ENCODE data around the gene SFRP5.

The SFRP5 gene

DNA sequence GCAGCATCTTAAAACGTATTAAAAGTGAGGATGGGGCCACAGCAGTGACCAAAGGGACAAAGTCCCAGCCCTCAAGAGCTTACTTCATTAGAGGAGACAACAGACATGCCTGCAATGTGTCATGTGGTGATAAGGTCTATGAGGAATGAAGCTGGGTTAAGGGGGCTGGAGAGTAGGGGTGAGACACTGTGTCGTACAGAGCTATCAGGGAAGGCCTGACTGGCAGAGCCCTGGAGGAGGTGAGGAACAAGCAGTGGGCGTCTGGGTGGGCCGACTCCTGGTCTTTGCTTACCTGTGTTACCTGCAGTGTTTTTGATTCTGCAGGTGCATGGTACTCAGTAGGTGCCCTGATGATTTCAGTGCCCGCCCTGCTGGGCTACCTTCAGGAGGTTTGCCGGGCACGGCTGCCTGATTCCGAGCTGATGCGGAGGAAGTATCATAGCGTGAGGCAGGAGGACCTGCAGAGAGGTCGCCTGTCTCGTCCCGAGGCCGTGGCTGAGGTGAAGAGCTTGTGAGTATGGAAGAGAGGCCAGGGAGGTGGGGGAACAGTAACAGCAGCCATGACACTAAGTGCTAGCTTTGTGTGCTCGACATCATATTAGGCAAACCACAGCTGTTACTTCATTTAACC, 27.3 kb downstream of the SFRP5 start:
- TF ChIP-seq, protein P1, sequence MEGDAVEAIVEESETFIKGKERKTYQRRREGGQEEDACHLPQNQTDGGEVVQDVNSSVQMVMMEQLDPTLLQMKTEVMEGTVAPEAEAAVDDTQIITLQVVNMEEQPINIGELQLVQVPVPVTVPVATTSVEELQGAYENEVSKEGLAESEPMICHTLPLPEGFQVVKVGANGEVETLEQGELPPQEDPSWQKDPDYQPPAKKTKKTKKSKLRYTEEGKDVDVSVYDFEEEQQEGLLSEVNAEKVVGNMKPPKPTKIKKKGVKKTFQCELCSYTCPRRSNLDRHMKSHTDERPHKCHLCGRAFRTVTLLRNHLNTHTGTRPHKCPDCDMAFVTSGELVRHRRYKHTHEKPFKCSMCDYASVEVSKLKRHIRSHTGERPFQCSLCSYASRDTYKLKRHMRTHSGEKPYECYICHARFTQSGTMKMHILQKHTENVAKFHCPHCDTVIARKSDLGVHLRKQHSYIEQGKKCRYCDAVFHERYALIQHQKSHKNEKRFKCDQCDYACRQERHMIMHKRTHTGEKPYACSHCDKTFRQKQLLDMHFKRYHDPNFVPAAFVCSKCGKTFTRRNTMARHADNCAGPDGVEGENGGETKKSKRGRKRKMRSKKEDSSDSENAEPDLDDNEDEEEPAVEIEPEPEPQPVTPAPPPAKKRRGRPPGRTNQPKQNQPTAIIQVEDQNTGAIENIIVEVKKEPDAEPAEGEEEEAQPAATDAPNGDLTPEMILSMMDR (IDR thresholded peaks at IDR 0.05; ENCODE audit: low read depth, low read length, missing control alignments) = no peak
- in situ Hi-C loops (cut with HindIII; ENCODE audit: low sequenced_read_pairs) = no loop called here
- no peak for DNase-seq (ENCODE audit: low read depth)
- H3K4me3 ChIP-seq (ENCODE audit: low read depth, low read length) = no peak overlapping the region

- in situ Hi-C loops (cut with HindIII; ENCODE audit: low sequenced_read_pairs) = no loop called here
- no peak for DNase-seq (ENCODE audit: low read depth)
- TF ChIP-seq, protein P1 (IDR thresholded peaks at IDR 0.05; ENCODE audit: low read depth, low read length, missing control alignments) = no peak
- no peak overlapping the region for H3K4me3 ChIP-seq (ENCODE audit: low read depth, low read length)
These were observed 28.4 kb downstream of the SFRP5 start for GRCh38 chr10:97743169-97743943.

- TF ChIP-seq, protein P1 (IDR thresholded peaks at IDR 0.05; ENCODE audit: low read depth, low read length, missing control alignments) = no peak
- in situ Hi-C loops (cut with HindIII; ENCODE audit: low sequenced_read_pairs) = no loop called here
- H3K4me3 ChIP-seq (ENCODE audit: low read depth, low read length) = no peak overlapping the region
- no peak for DNase-seq (ENCODE audit: low read depth)
These were observed 31.2 kb downstream of the SFRP5 start for GRCh38 chr10:97740613-97741012.

DNA sequence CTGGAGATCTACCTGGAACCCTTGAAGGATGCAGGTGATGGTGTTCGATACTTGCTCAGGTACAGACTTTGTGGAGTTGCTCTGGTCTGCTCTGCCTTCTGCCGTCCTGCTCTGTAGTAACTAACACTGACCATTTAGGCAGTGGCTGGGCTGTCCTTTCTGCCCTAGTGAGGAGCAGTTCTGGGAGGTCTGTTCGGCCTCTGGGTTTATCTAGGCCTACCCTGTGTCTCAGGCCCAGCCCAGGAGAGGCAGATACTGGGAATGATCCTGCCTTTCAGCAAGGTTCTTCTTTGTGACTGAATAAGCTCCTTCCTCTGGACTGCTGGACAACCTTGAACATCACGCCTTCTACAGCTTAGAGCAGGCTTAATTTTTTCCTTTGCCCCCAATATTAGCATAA, 33.2 kb downstream of the SFRP5 start:
- in situ Hi-C loops (cut with HindIII; ENCODE audit: low sequenced_read_pairs) = no loop called here
- peak overlapping the region; percentile 98 for H3K4me3 ChIP-seq (ENCODE audit: low read depth, low read length)
- TF ChIP-seq, protein P1 (IDR thresholded peaks at IDR 0.05; ENCODE audit: low read depth, low read length, missing control alignments) = no peak
- DNase-seq (ENCODE audit: low read depth) = no peak

DNA sequence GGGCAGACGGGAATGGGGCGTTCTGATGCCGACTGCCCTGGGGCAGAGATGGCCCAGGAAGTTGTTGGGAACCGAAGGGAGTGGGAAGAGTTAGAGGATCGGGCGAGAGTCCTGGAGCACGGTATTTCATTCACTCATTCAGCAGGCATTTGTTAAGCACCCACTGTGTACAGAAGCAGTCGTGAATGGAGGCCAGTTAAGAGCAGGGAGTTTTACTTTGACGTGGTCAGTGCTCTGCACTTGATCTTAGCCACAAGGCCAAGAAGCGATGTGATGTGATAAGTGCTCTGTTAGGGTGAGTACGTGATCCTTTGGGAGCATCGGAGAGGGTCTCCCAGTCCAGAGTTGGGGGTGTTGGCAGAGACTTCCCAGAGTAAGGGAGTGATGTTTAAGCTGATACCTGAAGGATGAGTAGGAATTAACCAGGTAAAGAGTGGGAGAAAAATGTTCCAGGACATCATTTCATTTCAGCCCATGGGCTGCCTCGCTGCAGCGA, 34.0 kb downstream of the SFRP5 start:
- TF ChIP-seq, protein P1 (IDR thresholded peaks at IDR 0.05; ENCODE audit: low read depth, low read length, missing control alignments) = no peak
- H3K4me3 ChIP-seq (ENCODE audit: low read depth, low read length) = peak overlapping the region; percentile 98
- DNase-seq (ENCODE audit: low read depth) = no peak
- in situ Hi-C loops (cut with HindIII; ENCODE audit: low sequenced_read_pairs) = no loop called here

DNA sequence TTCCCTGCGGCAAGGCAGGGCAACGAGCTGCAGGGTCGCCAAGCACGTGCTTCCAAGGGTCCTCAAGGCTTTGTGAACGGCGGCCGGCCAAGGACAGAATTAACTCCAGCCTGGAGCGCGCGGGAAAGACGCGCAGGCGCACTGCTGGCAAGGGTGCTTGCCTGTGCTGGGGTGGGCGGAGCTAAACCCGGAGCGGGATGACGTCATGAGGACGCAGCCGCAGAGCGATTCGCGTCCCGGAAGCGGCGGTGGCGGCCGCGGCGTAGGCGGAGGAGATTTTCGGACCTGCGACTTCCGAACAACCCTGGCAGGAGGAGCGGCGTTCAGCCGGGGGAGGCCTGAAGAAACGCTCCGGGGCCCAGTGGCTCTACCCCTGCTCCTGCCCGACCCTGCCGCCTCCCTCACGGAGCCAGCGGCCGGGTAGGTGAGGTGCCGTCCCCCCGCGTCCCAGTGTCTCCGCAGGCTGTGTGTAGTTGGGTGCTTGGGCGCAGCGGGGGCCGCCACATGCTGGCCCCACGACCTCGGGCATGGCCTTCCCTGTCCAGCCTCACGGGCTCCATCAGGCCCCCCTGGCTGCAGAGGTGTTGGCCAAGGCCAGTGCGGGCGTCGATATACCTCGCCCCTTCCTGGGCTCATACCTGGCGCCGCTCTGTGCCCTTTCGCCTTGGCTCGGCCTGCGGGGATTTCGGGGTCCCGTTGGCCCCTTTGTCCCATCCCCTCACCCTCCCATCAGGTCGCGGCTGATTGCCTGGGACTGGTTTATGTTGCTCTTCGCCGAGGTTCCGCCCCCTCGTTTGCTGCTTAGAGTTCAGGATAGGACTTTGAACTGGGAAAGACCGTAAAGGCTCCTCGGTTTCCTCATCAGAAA, 34.7 kb downstream of the SFRP5 start, which contains the start of gene ZFYVE27:
Gene ZFYVE27, plus strand, starts transcription at position 227 of the 868 bp plus-strand sequence. CDS start 1,350 bp downstream, outside the sequence.
- peak within 1 kb of the TSS; percentile 98 for H3K4me3 ChIP-seq (ENCODE audit: low read depth, low read length)
- in situ Hi-C loops (cut with HindIII; ENCODE audit: low sequenced_read_pairs) = no loop called here
- TF ChIP-seq, protein P1 (IDR thresholded peaks at IDR 0.05; ENCODE audit: low read depth, low read length, missing control alignments) = no peak
- DNase-seq (ENCODE audit: low read depth) = peak; percentile 86

Measured in astrocyte of the cerebellum (primary cell).